Hepatic stellate cell (primary cell): Measurements from ENCODE around the gene KIF25.
"Not testable (repeated sequence)": the region's sequence is repeated elsewhere in the genome, so short reads cannot be mapped to it uniquely, and the experiment has no call there.

ENCODE experiments used
- DNase-seq: peaks from one replicate; pipeline ENCODE4 v3.0.0; 2011; ENCODE audit warnings: low spot score

KIF25 gene

GRCh38 chr6:168070804-168071203 lies 73.3 kb downstream of the KIF25 start:
- DNase-seq, result no peak

DNA sequence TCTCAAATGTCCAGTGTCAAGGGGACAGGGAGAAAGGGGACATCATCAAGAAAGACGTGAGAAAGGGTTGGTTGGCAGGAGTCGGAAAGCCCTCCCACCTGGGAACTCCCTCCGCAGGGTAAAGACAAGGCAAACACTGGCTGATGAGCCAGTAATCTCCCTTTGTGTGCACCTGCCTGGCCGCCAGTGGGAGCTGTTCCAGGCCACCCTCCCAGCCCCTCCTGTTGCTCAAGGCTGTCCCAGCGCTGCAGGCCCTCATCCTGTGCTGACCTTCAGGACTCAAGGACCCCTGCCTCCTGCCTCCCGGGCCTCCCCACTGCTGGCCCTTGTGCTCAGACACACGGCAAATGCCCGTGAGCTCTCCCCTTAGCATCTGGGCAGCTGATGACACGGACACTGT lies 74.1 kb downstream of the KIF25 start:
- no peak for DNase-seq

- no peak for DNase-seq
These were observed 74.8 kb downstream of the KIF25 start for GRCh38 chr6:168072261-168072660.

- DNase-seq, result no peak
These were observed 75.3 kb downstream of the KIF25 start for GRCh38 chr6:168072730-168073129.

DNA sequence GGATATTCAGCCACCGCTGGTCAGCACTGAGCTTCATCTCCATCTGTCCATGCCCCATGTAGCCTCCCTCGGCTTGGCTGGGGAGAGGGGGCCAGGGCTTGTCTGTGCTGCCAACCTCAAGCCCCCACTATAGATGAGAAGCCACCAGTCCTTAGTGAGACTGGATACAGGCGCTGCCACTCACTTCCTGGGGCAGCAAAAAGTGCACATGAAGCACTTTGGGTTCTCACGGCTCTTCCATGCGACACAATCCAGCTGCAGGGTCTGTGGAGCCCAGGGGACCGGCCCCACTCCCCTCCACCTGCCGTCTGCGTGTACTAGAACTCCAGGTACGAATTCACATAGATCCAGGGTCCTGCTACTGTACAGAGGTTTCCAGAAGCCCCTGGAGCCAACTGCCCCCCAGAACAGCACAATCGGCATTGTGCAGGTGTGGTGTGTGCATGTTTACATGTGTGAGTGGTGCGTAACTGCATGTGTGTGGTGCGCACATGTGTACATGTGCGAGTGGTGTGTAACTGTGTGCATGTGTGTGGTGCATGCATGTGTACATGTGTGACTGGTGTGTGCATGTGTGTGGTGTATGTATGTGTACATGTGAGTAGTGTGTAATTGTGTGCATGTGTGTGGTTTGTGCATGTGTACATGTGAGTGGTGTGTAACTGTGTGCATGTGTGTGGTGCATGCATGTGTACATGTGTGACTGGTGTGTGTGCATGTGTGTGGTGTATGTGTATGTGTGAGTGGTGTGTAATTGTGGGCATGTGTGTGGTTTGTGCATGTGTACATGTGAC lies 76.7 kb downstream of the KIF25 start:
- no peak for DNase-seq

GRCh38 chr6:168075216-168075615 lies 77.7 kb downstream of the KIF25 start:
- DNase-seq, result no peak

- DNase-seq, result no peak
These were observed 78.3 kb downstream of the KIF25 start for GRCh38 chr6:168075787-168076202.

DNA sequence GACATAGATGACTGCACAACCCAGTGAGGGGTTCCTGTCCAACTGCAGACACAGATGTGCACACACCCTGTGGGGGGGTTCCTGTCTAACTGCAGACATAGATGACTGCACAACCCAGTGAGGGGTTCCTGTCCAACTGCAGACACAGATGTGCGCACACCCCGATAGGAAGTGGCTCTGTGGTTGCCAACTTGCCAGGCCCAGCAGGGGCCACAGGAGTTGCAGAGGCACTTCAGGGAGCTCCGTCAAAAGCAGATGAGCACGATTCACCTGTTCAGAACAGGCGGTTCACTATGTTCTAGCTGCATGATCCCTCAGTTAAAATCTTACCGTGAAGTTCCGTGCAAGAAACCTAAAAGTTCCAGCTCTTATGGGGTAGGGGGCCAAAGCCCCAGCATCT lies 79.9 kb downstream of the KIF25 start:
- DNase-seq, result not testable (repeated sequence)

DNA sequence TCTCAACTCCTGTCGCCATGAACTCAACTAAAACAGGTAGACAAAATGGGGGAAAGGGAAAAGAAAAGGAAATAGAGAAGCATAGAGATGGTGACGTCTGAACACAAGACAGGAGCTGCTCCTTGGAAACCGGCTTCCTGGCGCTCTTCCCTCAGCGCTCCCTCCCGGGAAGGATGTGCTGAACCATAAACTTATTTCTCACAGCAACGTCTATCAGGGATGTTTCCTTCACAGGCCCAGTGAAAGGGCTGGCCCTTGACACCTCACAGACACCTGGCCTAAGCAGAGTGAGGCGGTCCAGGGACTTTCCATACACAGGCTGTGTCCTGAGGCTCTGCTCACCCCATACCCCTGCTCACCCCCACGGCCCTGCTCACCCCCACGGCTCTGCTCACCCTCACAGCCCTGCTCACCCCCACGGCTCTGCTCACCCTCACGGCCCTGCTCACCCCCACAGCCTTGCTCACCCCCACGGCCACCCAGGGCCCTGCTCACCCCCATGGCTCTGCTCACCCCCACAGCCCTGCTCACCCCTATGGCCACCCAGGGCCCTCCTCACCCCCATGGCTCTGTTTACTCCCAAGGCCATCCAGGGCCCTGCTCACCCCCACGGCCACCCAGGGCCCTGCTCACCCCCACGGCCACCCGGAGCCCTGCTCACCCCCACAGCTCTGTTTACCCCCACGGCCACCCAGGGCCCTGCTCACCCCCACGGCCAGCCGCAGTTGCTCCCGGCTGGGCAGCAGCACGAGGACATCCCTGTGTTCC lies 80.9 kb downstream of the KIF25 start:
- no peak for DNase-seq

GRCh38 chr6:168078943-168079405 lies 81.5 kb downstream of the KIF25 start, which contains the start of gene FRMD1:
Gene FRMD1, minus strand, starts transcription at chr6:168079212. Its CDS starts 118 bp downstream, at chr6:168079094.
- no peak for DNase-seq

DNA sequence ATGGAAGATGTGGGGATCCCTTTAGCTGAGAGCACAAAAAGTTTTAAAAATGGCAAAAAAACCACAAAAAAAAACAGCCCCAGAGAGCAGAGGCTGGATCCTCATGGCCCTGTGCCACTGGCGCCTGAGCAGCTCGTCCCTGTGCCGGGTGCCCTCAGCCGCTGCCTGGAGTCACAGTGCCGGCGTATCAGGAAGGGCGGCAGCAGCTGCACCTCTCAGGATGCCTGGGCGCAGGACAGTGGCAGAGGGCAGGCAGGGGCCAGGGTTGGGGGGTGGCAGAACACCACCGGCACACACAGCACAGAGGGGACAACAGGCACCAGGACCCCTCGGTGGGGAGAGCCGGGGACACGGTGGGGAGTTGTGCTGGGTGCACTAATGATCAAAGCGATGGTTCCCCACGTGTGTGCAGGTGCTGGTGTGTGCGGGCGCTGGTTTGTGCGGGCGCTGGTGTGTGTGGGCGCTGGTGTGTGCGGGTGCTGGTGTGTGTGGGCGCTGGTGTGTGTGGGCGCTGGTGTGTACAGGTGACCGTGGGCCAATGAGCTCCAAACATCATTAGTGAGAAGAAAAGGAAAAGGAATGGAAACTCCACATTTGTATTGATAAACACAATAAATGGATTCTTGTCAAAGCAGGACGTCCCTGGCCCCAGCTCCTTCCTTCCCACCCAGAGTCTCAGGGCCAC lies 83.1 kb downstream of the KIF25 start:
- DNase-seq, result no peak

- no peak for DNase-seq
These were observed 84.5 kb downstream of the KIF25 start for GRCh38 chr6:168081858-168082546.

GRCh38 chr6:168082860-168083513 lies 85.5 kb downstream of the KIF25 start:
- DNase-seq, result no peak

- DNase-seq, result no peak
These were observed 86.0 kb downstream of the KIF25 start for GRCh38 chr6:168083514-168083885.

GRCh38 chr6:168084465-168085160 lies 87.1 kb downstream of the KIF25 start:
- DNase-seq, result no peak

- DNase-seq, result no peak
These were observed 88.6 kb downstream of the KIF25 start for GRCh38 chr6:168086066-168086465.

GRCh38 chr6:168086616-168087015 lies 89.1 kb downstream of the KIF25 start:
- no peak for DNase-seq

DNA sequence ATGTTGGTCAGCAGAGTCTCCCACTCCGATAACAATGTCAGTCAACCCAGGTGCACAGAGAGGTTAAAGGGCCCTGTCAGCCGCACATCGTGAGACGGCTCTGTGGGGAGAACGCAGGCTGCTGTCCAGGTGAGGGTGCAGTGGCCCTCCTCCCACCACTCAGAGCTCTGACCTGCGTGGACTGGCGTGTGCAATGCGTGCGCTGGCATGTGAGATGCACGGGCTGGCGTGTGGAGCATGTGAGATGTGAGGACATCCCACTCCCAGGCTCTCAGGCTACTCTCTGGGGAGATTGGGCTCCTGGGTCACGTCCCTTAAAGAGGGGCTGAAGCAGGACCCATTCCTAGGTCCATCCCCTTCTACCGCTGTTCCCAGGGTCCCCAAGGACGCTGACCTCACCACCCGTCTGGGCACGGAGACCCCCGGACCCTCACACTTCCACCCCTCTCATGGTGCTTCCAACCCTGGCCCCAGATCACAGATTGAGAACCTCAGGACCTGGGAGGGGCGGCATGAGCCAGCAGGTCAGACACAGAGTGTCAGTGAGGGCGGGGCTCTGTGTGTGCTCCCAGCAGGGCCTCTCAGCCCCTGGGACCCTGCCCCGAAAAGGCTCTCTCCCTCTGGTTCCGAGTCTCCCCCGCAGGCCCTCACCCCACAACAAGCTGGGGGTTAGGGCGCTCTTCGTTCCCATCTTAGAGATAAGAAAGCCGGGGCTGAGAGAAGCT lies 90.1 kb downstream of the KIF25 start:
- DNase-seq, result no peak

GRCh38 chr6:168088161-168089053 lies 90.9 kb downstream of the KIF25 start:
- DNase-seq, result peak; percentile 71
